GM12878 (cell line): Measurements from ENCODE around the gene NDUFAB1. TPM values are rescaled to one million over a fixed set of nuclear protein-coding genes. Genes with fewer than 3 reads are reported as not detected.

Source experiments
- BHLHE40 ChIP-seq, 2 experiments: fragments of 450-650 bp in 1 of 2; IDR thresholded peaks; 2 replicates each; pipeline ENCODE4 v1.6.1; 2011 to 2017; ENCODE audit warnings: low read depth in 2 of 2, borderline replicate concordance in 1 of 2, improper control_type of control experiment in 1 of 2, low read length in 1 of 2, mild to moderate bottlenecking in 1 of 2
- CBX5 ChIP-seq: sonication (generic); IDR thresholded peaks from 2 replicates; pipeline ENCODE4 v1.6.1; 2016; ENCODE audit warnings: low read depth, moderate library complexity, mild to moderate bottlenecking, inconsistent platforms
- CHD1 ChIP-seq: IDR thresholded peaks from 2 replicates; pipeline ENCODE4 v1.6.1; 2012; ENCODE audit warnings: low read depth, low read length, improper control_type of control experiment
- CREB1 ChIP-seq: IDR thresholded peaks from 2 replicates; pipeline ENCODE4 v1.6.1; 2012; ENCODE audit warnings: low read depth, mild to moderate bottlenecking, inconsistent platforms
- CREM ChIP-seq: IDR thresholded peaks from 2 replicates; pipeline ENCODE4 v1.6.1; 2014; ENCODE audit warnings: antibody characterized with exemption, low read depth
- JUNB ChIP-seq: IDR thresholded peaks from 2 replicates; pipeline ENCODE4 v1.6.1; 2016; ENCODE audit warnings: antibody characterized with exemption, mild to moderate bottlenecking
- KDM1A ChIP-seq: fragments of 200-600 bp; sonication (generic); IDR thresholded peaks from 2 replicates; pipeline ENCODE4 v1.6.1; 2016; ENCODE audit warnings: borderline replicate concordance
- LARP7 ChIP-seq: fragments of 450-650 bp; IDR thresholded peaks from 2 replicates; pipeline ENCODE4 v1.6.1; 2017; ENCODE audit warnings: mild to moderate bottlenecking
- MEF2B ChIP-seq: fragments of 450-650 bp; IDR thresholded peaks from 2 replicates; pipeline ENCODE4 v1.6.1; 2018; ENCODE audit warnings: mild to moderate bottlenecking, moderate library complexity; ENCODE audit not compliant: partially characterized antibody, poor library complexity, severe bottlenecking
- NBN ChIP-seq: fragments of 450-650 bp; IDR thresholded peaks from 2 replicates; pipeline ENCODE4 v1.6.1; 2016
- PML ChIP-seq: IDR thresholded peaks from 2 replicates; pipeline ENCODE4 v1.6.1; 2012; ENCODE audit warnings: low read length, inconsistent platforms
- RELA ChIP-seq: fragments of 450-650 bp; IDR thresholded peaks from 2 replicates; pipeline ENCODE4 v1.8.0; 2014; ENCODE audit warnings: borderline replicate concordance; ENCODE audit not compliant: partially characterized antibody
- SMARCA5 ChIP-seq: fragments of 450-650 bp; IDR thresholded peaks from 2 replicates; pipeline ENCODE4 v1.6.1; 2017; ENCODE audit warnings: mild to moderate bottlenecking
- SPI1 ChIP-seq: IDR thresholded peaks from 2 replicates; pipeline ENCODE4 v1.6.1; 2011; ENCODE audit warnings: low read depth, mild to moderate bottlenecking, low read length, moderate library complexity, borderline replicate concordance; ENCODE audit not compliant: insufficient read depth
- SRF ChIP-seq, 2 experiments: IDR thresholded peaks; 2 replicates each; pipeline ENCODE4 v1.6.1; 2011; ENCODE audit warnings: low read depth in 2 of 2, low read length in 2 of 2, mild to moderate bottlenecking in 1 of 2, moderate library complexity in 1 of 2
- SUPT20H ChIP-seq: IDR thresholded peaks from 2 replicates; pipeline ENCODE4 v1.6.1; 2011; ENCODE audit warnings: low read depth, mild to moderate bottlenecking, low read length, moderate library complexity, borderline replicate concordance; ENCODE audit not compliant: control insufficient read depth
- TAF1 ChIP-seq: IDR thresholded peaks from 2 replicates; pipeline ENCODE4 v1.6.1; 2011; ENCODE audit warnings: mild to moderate bottlenecking, low read depth, low read length, borderline replicate concordance
- TCF12 ChIP-seq: IDR thresholded peaks from 2 replicates; pipeline ENCODE4 v1.6.1; 2011; ENCODE audit warnings: low read depth, mild to moderate bottlenecking, low read length
- ZNF274 ChIP-seq: IDR thresholded peaks from one replicate; pipeline ENCODE4 v1.8.0; 2011; ENCODE audit not compliant: insufficient read length, insufficient read depth
- ZSCAN29 ChIP-seq: fragments of 450-650 bp; IDR thresholded peaks from 2 replicates; pipeline ENCODE4 v1.6.1; 2017; ENCODE audit warnings: mild to moderate bottlenecking, moderate library complexity
- polyA plus RNA-seq, 11 experiments: library from polyadenylated mRNA; depleted of rRNA in 4 of 11; unstranded in 6 of 11; stranded (reverse) in 5 of 11; fragments of >200 nt; fragmentation: Nextera tagmentation in 4 of 11; fragmentation: Illumina TruSeq in 1 of 11; extraction: Ambion mirVana in 4 of 11; extraction: Trizol in 1 of 11; gene quantifications; 1 replicate in 1 of 11; 2 replicates in 10 of 11; pipeline versions ENCODE4 v1.2.1 to v1.2.3, GENCODE V29; 2011 to 2016; ENCODE audit warnings: inconsistent platforms in 2 of 11, missing spikeins in 2 of 11, low read depth in 1 of 11
- total RNA-seq, 4 experiments: library from RNA; depleted of rRNA in 3 of 4; stranded (reverse); fragments of >200 nt in 3 of 4; fragmentation: Illumina TruSeq in 1 of 4; extraction: Trizol in 1 of 4; gene quantifications; 2 replicates each; pipeline versions ENCODE4 v1.2.1 to v1.2.3, GENCODE V29; 2013 to 2021
- TF ChIP-seq, protein P1 (sequence below): fragments of 450-650 bp; IDR thresholded peaks from 2 replicates; pipeline ENCODE4 v1.6.1; 2017; ENCODE audit warnings: mild to moderate bottlenecking, moderate library complexity
- TF ChIP-seq, protein P2 (sequence below): fragments of 450-650 bp; IDR thresholded peaks from 2 replicates; pipeline ENCODE4 v1.6.1; 2014; ENCODE audit warnings: mild to moderate bottlenecking
- TF ChIP-seq, protein P3 (sequence below): fragments of 450-650 bp; IDR thresholded peaks from 2 replicates; pipeline ENCODE4 v1.6.1; 2018; ENCODE audit warnings: borderline replicate concordance, mild to moderate bottlenecking; ENCODE audit not compliant: partially characterized antibody

NDUFAB1 gene
- total and polyA plus RNA-seq, 10 of the 15 experiments (the other 5 are each of a cell fraction or from before 2014, with no cell fraction given): 79.9 to 584 (median 231) TPM

GRCh38 chr16:23556881-23557778, 39.0 kb downstream of the NDUFAB1 start, which contains the start of the genes EARS2 and UBFD1 (continued):
- TF ChIP-seq, protein P1, sequence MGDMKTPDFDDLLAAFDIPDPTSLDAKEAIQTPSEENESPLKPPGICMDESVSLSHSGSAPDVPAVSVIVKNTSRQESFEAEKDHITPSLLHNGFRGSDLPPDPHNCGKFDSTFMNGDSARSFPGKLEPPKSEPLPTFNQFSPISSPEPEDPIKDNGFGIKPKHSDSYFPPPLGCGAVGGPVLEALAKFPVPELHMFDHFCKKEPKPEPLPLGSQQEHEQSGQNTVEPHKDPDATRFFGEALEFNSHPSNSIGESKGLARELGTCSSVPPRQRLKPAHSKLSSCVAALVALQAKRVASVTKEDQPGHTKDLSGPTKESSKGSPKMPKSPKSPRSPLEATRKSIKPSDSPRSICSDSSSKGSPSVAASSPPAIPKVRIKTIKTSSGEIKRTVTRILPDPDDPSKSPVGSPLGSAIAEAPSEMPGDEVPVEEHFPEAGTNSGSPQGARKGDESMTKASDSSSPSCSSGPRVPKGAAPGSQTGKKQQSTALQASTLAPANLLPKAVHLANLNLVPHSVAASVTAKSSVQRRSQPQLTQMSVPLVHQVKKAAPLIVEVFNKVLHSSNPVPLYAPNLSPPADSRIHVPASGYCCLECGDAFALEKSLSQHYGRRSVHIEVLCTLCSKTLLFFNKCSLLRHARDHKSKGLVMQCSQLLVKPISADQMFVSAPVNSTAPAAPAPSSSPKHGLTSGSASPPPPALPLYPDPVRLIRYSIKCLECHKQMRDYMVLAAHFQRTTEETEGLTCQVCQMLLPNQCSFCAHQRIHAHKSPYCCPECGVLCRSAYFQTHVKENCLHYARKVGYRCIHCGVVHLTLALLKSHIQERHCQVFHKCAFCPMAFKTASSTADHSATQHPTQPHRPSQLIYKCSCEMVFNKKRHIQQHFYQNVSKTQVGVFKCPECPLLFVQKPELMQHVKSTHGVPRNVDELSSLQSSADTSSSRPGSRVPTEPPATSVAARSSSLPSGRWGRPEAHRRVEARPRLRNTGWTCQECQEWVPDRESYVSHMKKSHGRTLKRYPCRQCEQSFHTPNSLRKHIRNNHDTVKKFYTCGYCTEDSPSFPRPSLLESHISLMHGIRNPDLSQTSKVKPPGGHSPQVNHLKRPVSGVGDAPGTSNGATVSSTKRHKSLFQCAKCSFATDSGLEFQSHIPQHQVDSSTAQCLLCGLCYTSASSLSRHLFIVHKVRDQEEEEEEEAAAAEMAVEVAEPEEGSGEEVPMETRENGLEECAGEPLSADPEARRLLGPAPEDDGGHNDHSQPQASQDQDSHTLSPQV: no peak
- peak; percentile 73 for TF ChIP-seq TCF12
- no peak for TF ChIP-seq SRF (IDR thresholded peaks at IDR 0.05; ENCODE audit: low read depth in 2 of 2, low read length in 2 of 2)
- peak; percentile 77 for TF ChIP-seq TAF1
- no peak for TF ChIP-seq SPI1
- peak; percentile 90 for TF ChIP-seq CREB1
- TF ChIP-seq CBX5: peak; percentile 69; the same call in 1 of the 2 replicates
- no peak for TF ChIP-seq RELA
- peak; percentile 57 to 66; a peak in 3 of 4 replicates for TF ChIP-seq BHLHE40 (IDR thresholded peaks at IDR 0.05; ENCODE audit: borderline replicate concordance in 1 of 2, low read depth in 2 of 2, low read length in 1 of 2)
- TF ChIP-seq, protein P2, sequence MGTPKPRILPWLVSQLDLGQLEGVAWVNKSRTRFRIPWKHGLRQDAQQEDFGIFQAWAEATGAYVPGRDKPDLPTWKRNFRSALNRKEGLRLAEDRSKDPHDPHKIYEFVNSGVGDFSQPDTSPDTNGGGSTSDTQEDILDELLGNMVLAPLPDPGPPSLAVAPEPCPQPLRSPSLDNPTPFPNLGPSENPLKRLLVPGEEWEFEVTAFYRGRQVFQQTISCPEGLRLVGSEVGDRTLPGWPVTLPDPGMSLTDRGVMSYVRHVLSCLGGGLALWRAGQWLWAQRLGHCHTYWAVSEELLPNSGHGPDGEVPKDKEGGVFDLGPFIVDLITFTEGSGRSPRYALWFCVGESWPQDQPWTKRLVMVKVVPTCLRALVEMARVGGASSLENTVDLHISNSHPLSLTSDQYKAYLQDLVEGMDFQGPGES: no peak; the same call in 1 of the 2 replicates
- no peak for TF ChIP-seq KDM1A
- TF ChIP-seq SUPT20H: no peak
- TF ChIP-seq CREM: peak; percentile 94
- peak; percentile 84 for TF ChIP-seq NBN
- TF ChIP-seq LARP7: no peak
- no peak for TF ChIP-seq MEF2B
- TF ChIP-seq CHD1: no peak
- no peak for TF ChIP-seq ZNF274
- TF ChIP-seq, protein P3, sequence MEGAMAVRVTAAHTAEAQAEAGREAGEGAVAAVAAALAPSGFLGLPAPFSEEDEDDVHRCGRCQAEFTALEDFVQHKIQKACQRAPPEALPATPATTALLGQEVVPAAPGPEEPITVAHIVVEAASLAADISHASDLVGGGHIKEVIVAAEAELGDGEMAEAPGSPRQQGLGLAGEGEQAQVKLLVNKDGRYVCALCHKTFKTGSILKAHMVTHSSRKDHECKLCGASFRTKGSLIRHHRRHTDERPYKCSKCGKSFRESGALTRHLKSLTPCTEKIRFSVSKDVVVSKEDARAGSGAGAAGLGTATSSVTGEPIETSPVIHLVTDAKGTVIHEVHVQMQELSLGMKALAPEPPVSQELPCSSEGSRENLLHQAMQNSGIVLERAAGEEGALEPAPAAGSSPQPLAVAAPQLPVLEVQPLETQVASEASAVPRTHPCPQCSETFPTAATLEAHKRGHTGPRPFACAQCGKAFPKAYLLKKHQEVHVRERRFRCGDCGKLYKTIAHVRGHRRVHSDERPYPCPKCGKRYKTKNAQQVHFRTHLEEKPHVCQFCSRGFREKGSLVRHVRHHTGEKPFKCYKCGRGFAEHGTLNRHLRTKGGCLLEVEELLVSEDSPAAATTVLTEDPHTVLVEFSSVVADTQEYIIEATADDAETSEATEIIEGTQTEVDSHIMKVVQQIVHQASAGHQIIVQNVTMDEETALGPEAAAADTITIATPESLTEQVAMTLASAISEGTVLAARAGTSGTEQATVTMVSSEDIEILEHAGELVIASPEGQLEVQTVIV: peak; percentile 62
- peak; percentile 97 for TF ChIP-seq SMARCA5
- TF ChIP-seq ZSCAN29: no peak
- no peak for TF ChIP-seq JUNB
- TF ChIP-seq PML: peak; percentile 83; the same call in 1 of the 2 replicates
